ENCODE data around the gene CAP2. TPM values are rescaled to one million over a fixed set of nuclear protein-coding genes. Genes with fewer than 3 reads are reported as not detected.
A peak's percentile ranks its signal among the peaks of the same experiment; 100 is the strongest.

CAP2 gene
- total and polyA plus RNA-seq, 9 of the 15 experiments (the other 6 are each of a cell fraction or from before 2014, with no cell fraction given) = not detected

DNA sequence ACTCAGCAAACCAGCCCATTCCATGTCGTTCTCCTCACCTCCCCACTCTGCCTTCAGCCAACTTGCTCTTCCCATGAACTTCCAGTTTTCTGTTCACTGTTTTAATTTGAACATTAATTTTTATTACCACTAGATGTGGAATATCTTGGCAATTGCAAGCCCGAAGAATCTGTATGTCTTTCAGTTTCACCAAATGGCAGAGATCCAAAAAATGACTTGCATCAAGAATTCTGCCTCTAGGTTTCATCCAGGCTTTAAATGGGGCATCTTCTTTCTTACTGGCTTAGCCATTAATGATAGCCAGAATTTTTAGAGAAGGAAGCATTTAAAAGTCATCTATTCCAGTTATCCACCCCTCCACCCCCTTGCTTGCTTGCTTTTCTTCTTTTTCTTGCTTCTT, 39.0 kb downstream of the CAP2 start:
- Histone ChIP-seq H3K79me2 (ENCODE audit: control insufficient read depth, insufficient read depth, low read length) (no peaks in the 10 kb centered on the region), H3K9ac (ENCODE audit: insufficient read depth in 1 of 2, low read depth in 2 of 2, low read length in 2 of 2) (no peak overlapping the region), H3K27ac (ENCODE audit: extremely low read depth, low read depth, low read length) (no peak overlapping the region), H4K20me1 (replicated peaks; ENCODE audit: control insufficient read depth, insufficient read depth, low read length) (no peaks in the 10 kb centered on the region), H3K4me1 (replicated peaks in 1 of 2; ENCODE audit: control insufficient read depth in 2 of 2, insufficient read depth in 2 of 2, low read length in 2 of 2) (no peaks in the 10 kb centered on the region), H3K4me3 (no peak overlapping the region), H3K36me3 (ENCODE audit: control insufficient read depth, insufficient read depth, low read length) (no peaks in the 10 kb centered on the region), H3K9me1 (ENCODE audit: control insufficient read depth, insufficient read depth, low read length) (no peaks in the 10 kb centered on the region), H2AFZ (ENCODE audit: low read depth, low read length) (no peak overlapping the region), H3K4me2 (ENCODE audit: insufficient read depth, low read length) (no peak overlapping the region), H3K27me3 (ENCODE audit: control insufficient read depth in 2 of 2, insufficient read depth in 2 of 2, low read length in 2 of 2) (peaks cover 0 to 9% of the 10 kb centered on the region in 2 experiments; a peak in 4 of 5 replicates), H3K9me3 (replicated peaks; ENCODE audit: control insufficient read depth, insufficient read depth, low read depth, low read length) (no peaks in the 10 kb centered on the region)
- ChIA-PET CTCF (ENCODE audit: low intra/inter-chr PET ratio) (no interaction called here), POLR2A (no interaction called here)
- intact Hi-C loops (cut with micrococcal nuclease) (no loop called here), in situ Hi-C loops (cut with MboI) (no loop called here)
- 0% methylated on average over 2 of the region's 2 CpGs for WGBS (ENCODE audit: insufficient coverage, low coverage, missing lambda C conversion rate)
- no peak for ATAC-seq
- no TSS peak for BruUV-seq (replicated peaks)
- no peak for DNase-seq (ENCODE audit: extremely low read depth in 1 of 4, low spot score in 3 of 4)
- TF ChIP-seq, protein P1, sequence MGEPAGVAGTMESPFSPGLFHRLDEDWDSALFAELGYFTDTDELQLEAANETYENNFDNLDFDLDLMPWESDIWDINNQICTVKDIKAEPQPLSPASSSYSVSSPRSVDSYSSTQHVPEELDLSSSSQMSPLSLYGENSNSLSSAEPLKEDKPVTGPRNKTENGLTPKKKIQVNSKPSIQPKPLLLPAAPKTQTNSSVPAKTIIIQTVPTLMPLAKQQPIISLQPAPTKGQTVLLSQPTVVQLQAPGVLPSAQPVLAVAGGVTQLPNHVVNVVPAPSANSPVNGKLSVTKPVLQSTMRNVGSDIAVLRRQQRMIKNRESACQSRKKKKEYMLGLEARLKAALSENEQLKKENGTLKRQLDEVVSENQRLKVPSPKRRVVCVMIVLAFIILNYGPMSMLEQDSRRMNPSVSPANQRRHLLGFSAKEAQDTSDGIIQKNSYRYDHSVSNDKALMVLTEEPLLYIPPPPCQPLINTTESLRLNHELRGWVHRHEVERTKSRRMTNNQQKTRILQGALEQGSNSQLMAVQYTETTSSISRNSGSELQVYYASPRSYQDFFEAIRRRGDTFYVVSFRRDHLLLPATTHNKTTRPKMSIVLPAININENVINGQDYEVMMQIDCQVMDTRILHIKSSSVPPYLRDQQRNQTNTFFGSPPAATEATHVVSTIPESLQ (CRISPR knock-in tag; IDR thresholded peaks at IDR 0.05) = no peak
- no peak for TF ChIP-seq SNRNP70 (optimal IDR thresholded peaks at IDR 0.05; ENCODE audit: low read depth, low read length)
- TF ChIP-seq, protein P2, sequence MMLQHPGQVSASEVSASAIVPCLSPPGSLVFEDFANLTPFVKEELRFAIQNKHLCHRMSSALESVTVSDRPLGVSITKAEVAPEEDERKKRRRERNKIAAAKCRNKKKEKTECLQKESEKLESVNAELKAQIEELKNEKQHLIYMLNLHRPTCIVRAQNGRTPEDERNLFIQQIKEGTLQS (IDR thresholded peaks at IDR 0.05) = no peak
- TF ChIP-seq, protein P2 (CRISPR knock-in tag; conservative IDR thresholded peaks at IDR 0.05) = no peak
- no peak for TF ChIP-seq RBM34 (IDR thresholded peaks at IDR 0.05; ENCODE audit: borderline replicate concordance, insufficient read depth, low read length)
- no peak for TF ChIP-seq ARHGAP35 (IDR thresholded peaks at IDR 0.05; ENCODE audit: partially characterized antibody)
- no peak for TF ChIP-seq NFYB (IDR thresholded peaks at IDR 0.05; ENCODE audit: extremely low read depth, insufficient read length)
- 0 out of 2 replicates have a peak, but pooled peaks have one; percentile 20 for TF ChIP-seq MAFG (tag; conservative IDR thresholded peaks at IDR 0.05)
- TF ChIP-seq, protein P3, sequence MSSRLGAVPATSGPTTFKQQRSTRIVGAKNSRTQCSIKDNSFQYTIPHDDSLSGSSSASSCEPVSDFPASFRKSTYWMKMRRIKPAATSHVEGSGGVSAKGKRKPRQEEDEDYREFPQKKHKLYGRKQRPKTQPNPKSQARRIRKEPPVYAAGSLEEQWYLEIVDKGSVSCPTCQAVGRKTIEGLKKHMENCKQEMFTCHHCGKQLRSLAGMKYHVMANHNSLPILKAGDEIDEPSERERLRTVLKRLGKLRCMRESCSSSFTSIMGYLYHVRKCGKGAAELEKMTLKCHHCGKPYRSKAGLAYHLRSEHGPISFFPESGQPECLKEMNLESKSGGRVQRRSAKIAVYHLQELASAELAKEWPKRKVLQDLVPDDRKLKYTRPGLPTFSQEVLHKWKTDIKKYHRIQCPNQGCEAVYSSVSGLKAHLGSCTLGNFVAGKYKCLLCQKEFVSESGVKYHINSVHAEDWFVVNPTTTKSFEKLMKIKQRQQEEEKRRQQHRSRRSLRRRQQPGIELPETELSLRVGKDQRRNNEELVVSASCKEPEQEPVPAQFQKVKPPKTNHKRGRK (tag; IDR thresholded peaks at IDR 0.05) = 0 out of 2 replicates have a peak, but pooled peaks have one; percentile 48
- TF ChIP-seq PTTG1 (tag; IDR thresholded peaks at IDR 0.05; ENCODE audit: low read depth) = no peak
- TF ChIP-seq ZNF12 (CRISPR knock-in tag; IDR thresholded peaks at IDR 0.05) = no peak
- TF ChIP-seq SMARCC2 (IDR thresholded peaks at IDR 0.05; ENCODE audit: low read depth) = no peak
- TF ChIP-seq KAT8 (IDR thresholded peaks at IDR 0.05; ENCODE audit: low read depth) = no peak
- TF ChIP-seq NBN (IDR thresholded peaks at IDR 0.05; ENCODE audit: low read depth) = no peak
- TF ChIP-seq C11orf30 (IDR thresholded peaks at IDR 0.05; ENCODE audit: low read depth) = peak; percentile 35; the same call in 1 of the 2 replicates
- 0 out of 2 replicates have a peak, but pooled peaks have one; percentile 17 for TF ChIP-seq NFIC (IDR thresholded peaks at IDR 0.05)
- no peak for TF ChIP-seq FOS (IDR thresholded peaks at IDR 0.05; ENCODE audit: extremely low read depth, insufficient read length)
- no peak for TF ChIP-seq SAFB (IDR thresholded peaks at IDR 0.05; ENCODE audit: borderline replicate concordance, low read depth, low read length)
- FAIRE-seq = no peak
